ENCODE data around the gene PANX1.
"Not testable (repeated sequence)": the region's sequence is repeated elsewhere in the genome, so short reads cannot be mapped to it uniquely, and the experiment has no call there.

PANX1 gene

GRCh38 chr11:94157339-94157738 is 28.7 kb downstream of the PANX1 start:
- H3K27ac ChIP-seq (ENCODE audit: low read depth in 2 of 2, low read length in 2 of 2); H3K9ac ChIP-seq (ENCODE audit: low read depth in 1 of 2, low read length in 2 of 2); H3K4me3 ChIP-seq (ENCODE audit: low read length in 2 of 2); H3K27me3 ChIP-seq (ENCODE audit: control insufficient read depth in 2 of 2, insufficient read depth in 2 of 2, low read length in 2 of 2); H3K4me1 ChIP-seq (ENCODE audit: control insufficient read depth in 2 of 2, insufficient read depth in 2 of 2, low read length in 2 of 2); H3K36me3 ChIP-seq (ENCODE audit: control insufficient read depth in 2 of 2, insufficient read depth in 2 of 2, low read length in 2 of 2); H3K9me3 ChIP-seq (ENCODE audit: control insufficient read depth in 2 of 2, low read length in 2 of 2): not testable (repeated sequence)

GRCh38 chr11:94168882-94169281 is 40.2 kb downstream of the PANX1 start:
- H3K27me3 ChIP-seq (ENCODE audit: control insufficient read depth in 2 of 2, insufficient read depth in 2 of 2, low read length in 2 of 2): no peaks in the 10 kb centered on the region
- H3K9ac ChIP-seq (ENCODE audit: low read depth in 1 of 2, low read length in 2 of 2): no peak overlapping the region
- no peaks in the 10 kb centered on the region for H3K9me3 ChIP-seq (ENCODE audit: control insufficient read depth in 2 of 2, low read length in 2 of 2)
- no peaks in the 10 kb centered on the region for H3K4me1 ChIP-seq (ENCODE audit: control insufficient read depth in 2 of 2, insufficient read depth in 2 of 2, low read length in 2 of 2)
- H3K36me3 ChIP-seq (ENCODE audit: control insufficient read depth in 2 of 2, insufficient read depth in 2 of 2, low read length in 2 of 2): peaks cover 0 to 2% of the 10 kb centered on the region in 2 donors
- no peak overlapping the region for H3K27ac ChIP-seq (ENCODE audit: low read depth in 2 of 2, low read length in 2 of 2)
- no peak overlapping the region for H3K4me3 ChIP-seq (ENCODE audit: low read length in 2 of 2)

GRCh38 chr11:94169516-94169915 is 40.9 kb downstream of the PANX1 start:
- no peaks in the 10 kb centered on the region for H3K4me1 ChIP-seq (ENCODE audit: control insufficient read depth in 2 of 2, insufficient read depth in 2 of 2, low read length in 2 of 2)
- H3K9ac ChIP-seq (ENCODE audit: low read depth in 1 of 2, low read length in 2 of 2): no peak overlapping the region
- peaks cover 0 to 2% of the 10 kb centered on the region in 2 donors for H3K36me3 ChIP-seq (ENCODE audit: control insufficient read depth in 2 of 2, insufficient read depth in 2 of 2, low read length in 2 of 2)
- H3K27me3 ChIP-seq (ENCODE audit: control insufficient read depth in 2 of 2, insufficient read depth in 2 of 2, low read length in 2 of 2): no peaks in the 10 kb centered on the region
- H3K4me3 ChIP-seq (ENCODE audit: low read length in 2 of 2): no peak overlapping the region
- H3K27ac ChIP-seq (ENCODE audit: low read depth in 2 of 2, low read length in 2 of 2): no peak overlapping the region
- H3K9me3 ChIP-seq (ENCODE audit: control insufficient read depth in 2 of 2, low read length in 2 of 2): no peaks in the 10 kb centered on the region

- Histone ChIP-seq H3K4me3 (ENCODE audit: low read length in 2 of 2) (no peak overlapping the region), H3K36me3 (ENCODE audit: control insufficient read depth in 2 of 2, insufficient read depth in 2 of 2, low read length in 2 of 2) (peaks cover 0 to 2% of the 10 kb centered on the region in 2 donors), H3K9ac (ENCODE audit: low read depth in 1 of 2, low read length in 2 of 2) (no peak overlapping the region), H3K9me3 (ENCODE audit: control insufficient read depth in 2 of 2, low read length in 2 of 2) (no peaks in the 10 kb centered on the region), H3K4me1 (ENCODE audit: control insufficient read depth in 2 of 2, insufficient read depth in 2 of 2, low read length in 2 of 2) (no peaks in the 10 kb centered on the region), H3K27me3 (ENCODE audit: control insufficient read depth in 2 of 2, insufficient read depth in 2 of 2, low read length in 2 of 2) (no peaks in the 10 kb centered on the region), H3K27ac (ENCODE audit: low read depth in 2 of 2, low read length in 2 of 2) (no peak overlapping the region)
Measured at GRCh38 chr11:94169930-94170545, 41.4 kb downstream of the PANX1 start.

- no peak overlapping the region for H3K9ac ChIP-seq (ENCODE audit: low read depth in 1 of 2, low read length in 2 of 2)
- no peaks in the 10 kb centered on the region for H3K9me3 ChIP-seq (ENCODE audit: control insufficient read depth in 2 of 2, low read length in 2 of 2)
- no peaks in the 10 kb centered on the region for H3K27me3 ChIP-seq (ENCODE audit: control insufficient read depth in 2 of 2, insufficient read depth in 2 of 2, low read length in 2 of 2)
- no peak overlapping the region for H3K27ac ChIP-seq (ENCODE audit: low read depth in 2 of 2, low read length in 2 of 2)
- peaks cover 0 to 2% of the 10 kb centered on the region in 2 donors for H3K36me3 ChIP-seq (ENCODE audit: control insufficient read depth in 2 of 2, insufficient read depth in 2 of 2, low read length in 2 of 2)
- no peaks in the 10 kb centered on the region for H3K4me1 ChIP-seq (ENCODE audit: control insufficient read depth in 2 of 2, insufficient read depth in 2 of 2, low read length in 2 of 2)
- no peak overlapping the region for H3K4me3 ChIP-seq (ENCODE audit: low read length in 2 of 2)
Measured at GRCh38 chr11:94170953-94171352, 42.3 kb downstream of the PANX1 start.

- Histone ChIP-seq H3K9me3 (ENCODE audit: control insufficient read depth in 2 of 2, low read length in 2 of 2) (no peaks in the 10 kb centered on the region), H3K27ac (ENCODE audit: low read depth in 2 of 2, low read length in 2 of 2) (no peak overlapping the region), H3K9ac (ENCODE audit: low read depth in 1 of 2, low read length in 2 of 2) (no peak overlapping the region), H3K4me3 (ENCODE audit: low read length in 2 of 2) (no peak overlapping the region), H3K4me1 (ENCODE audit: control insufficient read depth in 2 of 2, insufficient read depth in 2 of 2, low read length in 2 of 2) (no peaks in the 10 kb centered on the region), H3K36me3 (ENCODE audit: control insufficient read depth in 2 of 2, insufficient read depth in 2 of 2, low read length in 2 of 2) (peaks cover 0 to 2% of the 10 kb centered on the region in 2 donors), H3K27me3 (ENCODE audit: control insufficient read depth in 2 of 2, insufficient read depth in 2 of 2, low read length in 2 of 2) (no peaks in the 10 kb centered on the region)
Measured at GRCh38 chr11:94171693-94172440, 43.2 kb downstream of the PANX1 start.

- Histone ChIP-seq H3K36me3 (ENCODE audit: control insufficient read depth in 2 of 2, insufficient read depth in 2 of 2, low read length in 2 of 2) (peaks cover 9 to 13% of the 10 kb centered on the region in 2 donors), H3K9me3 (ENCODE audit: control insufficient read depth in 2 of 2, low read length in 2 of 2) (no peaks in the 10 kb centered on the region), H3K27ac (ENCODE audit: low read depth in 2 of 2, low read length in 2 of 2) (no peak overlapping the region), H3K27me3 (ENCODE audit: control insufficient read depth in 2 of 2, insufficient read depth in 2 of 2, low read length in 2 of 2) (no peaks in the 10 kb centered on the region), H3K9ac (ENCODE audit: low read depth in 1 of 2, low read length in 2 of 2) (no peak overlapping the region), H3K4me3 (ENCODE audit: low read length in 2 of 2) (no peak overlapping the region), H3K4me1 (ENCODE audit: control insufficient read depth in 2 of 2, insufficient read depth in 2 of 2, low read length in 2 of 2) (peaks cover 0 to 4% of the 10 kb centered on the region in 2 donors)
Measured at GRCh38 chr11:94175535-94175934, 46.9 kb downstream of the PANX1 start.

GRCh38 chr11:94178331-94178730 is 49.7 kb downstream of the PANX1 start:
- Histone ChIP-seq H3K27me3 (ENCODE audit: control insufficient read depth in 2 of 2, insufficient read depth in 2 of 2, low read length in 2 of 2) (no peaks in the 10 kb centered on the region), H3K4me1 (ENCODE audit: control insufficient read depth in 2 of 2, insufficient read depth in 2 of 2, low read length in 2 of 2) (peaks cover 0 to 4% of the 10 kb centered on the region in 2 donors), H3K27ac (ENCODE audit: low read depth in 2 of 2, low read length in 2 of 2) (no peak overlapping the region), H3K36me3 (ENCODE audit: control insufficient read depth in 2 of 2, insufficient read depth in 2 of 2, low read length in 2 of 2) (peaks cover 17 to 21% of the 10 kb centered on the region in 2 donors), H3K9me3 (ENCODE audit: control insufficient read depth in 2 of 2, low read length in 2 of 2) (no peaks in the 10 kb centered on the region), H3K9ac (ENCODE audit: low read depth in 1 of 2, low read length in 2 of 2) (no peak overlapping the region), H3K4me3 (ENCODE audit: low read length in 2 of 2) (no peak overlapping the region)

- Histone ChIP-seq H3K36me3 (ENCODE audit: control insufficient read depth in 2 of 2, insufficient read depth in 2 of 2, low read length in 2 of 2) (peaks cover 17 to 21% of the 10 kb centered on the region in 2 donors), H3K9me3 (ENCODE audit: control insufficient read depth in 2 of 2, low read length in 2 of 2) (no peaks in the 10 kb centered on the region), H3K27ac (ENCODE audit: low read depth in 2 of 2, low read length in 2 of 2) (no peak overlapping the region), H3K27me3 (ENCODE audit: control insufficient read depth in 2 of 2, insufficient read depth in 2 of 2, low read length in 2 of 2) (no peaks in the 10 kb centered on the region), H3K4me1 (ENCODE audit: control insufficient read depth in 2 of 2, insufficient read depth in 2 of 2, low read length in 2 of 2) (peaks cover 0 to 4% of the 10 kb centered on the region in 2 donors), H3K4me3 (ENCODE audit: low read length in 2 of 2) (no peak overlapping the region), H3K9ac (ENCODE audit: low read depth in 1 of 2, low read length in 2 of 2) (no peak overlapping the region)
Measured at GRCh38 chr11:94179696-94180095, 51.1 kb downstream of the PANX1 start.

GRCh38 chr11:94181526-94181925 is 52.9 kb downstream of the PANX1 start:
- no peak overlapping the region for H3K9ac ChIP-seq (ENCODE audit: low read depth in 1 of 2, low read length in 2 of 2)
- H3K36me3 ChIP-seq (ENCODE audit: control insufficient read depth in 2 of 2, insufficient read depth in 2 of 2, low read length in 2 of 2): peaks cover 17 to 21% of the 10 kb centered on the region in 2 donors
- H3K27ac ChIP-seq (ENCODE audit: low read depth in 2 of 2, low read length in 2 of 2): no peak overlapping the region
- H3K4me1 ChIP-seq (ENCODE audit: control insufficient read depth in 2 of 2, insufficient read depth in 2 of 2, low read length in 2 of 2): peaks cover 0 to 4% of the 10 kb centered on the region in 2 donors
- no peaks in the 10 kb centered on the region for H3K9me3 ChIP-seq (ENCODE audit: control insufficient read depth in 2 of 2, low read length in 2 of 2)
- H3K4me3 ChIP-seq (ENCODE audit: low read length in 2 of 2): no peak overlapping the region
- no peaks in the 10 kb centered on the region for H3K27me3 ChIP-seq (ENCODE audit: control insufficient read depth in 2 of 2, insufficient read depth in 2 of 2, low read length in 2 of 2)

Measured in mucosa of rectum (tissue), 2 donors.